HepG2 (cell line): Measurements from ENCODE around the gene EIF2AK2. TPM values are rescaled to one million over a fixed set of nuclear protein-coding genes. Genes with fewer than 3 reads are reported as not detected.
A peak's percentile ranks its signal among the peaks of the same experiment; 100 is the strongest.

Experiments used
- ARID3A ChIP-seq: IDR thresholded peaks from 2 replicates; pipeline ENCODE4 v1.6.1; 2012; ENCODE audit warnings: low read depth, low read length, improper control_type of control experiment
- ATAD3A ChIP-seq: sonication (generic); formaldehyde crosslinking; IDR thresholded peaks from 2 replicates; pipeline ENCODE4 v1.4.0; 2020; ENCODE audit warnings: missing genetic modification reagents
- EEA1 ChIP-seq: sonication (generic); formaldehyde crosslinking; IDR thresholded peaks from 2 replicates; pipeline ENCODE4 v1.5.1; 2020; ENCODE audit warnings: mild to moderate bottlenecking, missing genetic modification reagents, borderline replicate concordance
- ESRRA ChIP-seq: sonication (generic); formaldehyde crosslinking; IDR thresholded peaks from 2 replicates; pipeline ENCODE4 v1.5.1; 2020; ENCODE audit warnings: mild to moderate bottlenecking, low read depth, missing genetic modification reagents
- MEIS1 ChIP-seq: sonication (generic); formaldehyde crosslinking; IDR thresholded peaks from 2 replicates; pipeline ENCODE4 v1.9.0; 2021; ENCODE audit warnings: mild to moderate bottlenecking, missing genetic modification reagents, moderate library complexity, borderline replicate concordance
- SIN3B ChIP-seq: fragments of 150-350 bp; IDR thresholded peaks from 2 replicates; pipeline ENCODE4 v1.6.1; 2014; ENCODE audit warnings: low read length
- SOX13 ChIP-seq, 3 experiments: fragments of 450-650 bp in 1 of 3; sonication (generic) in 1 of 3; formaldehyde crosslinking in 1 of 3; IDR thresholded peaks in 2 of 3; conservative IDR thresholded peaks in 1 of 3; 2 replicates each; pipeline versions ENCODE4 v1.5.0 to v1.6.1; 2016 to 2020; ENCODE audit warnings: antibody characterized with exemption in 1 of 3, mild to moderate bottlenecking in 1 of 3, missing compliant biosample characterization in 1 of 3, missing genetic modification reagents in 1 of 3, moderate library complexity in 1 of 3
- ZNF274 ChIP-seq: sonication (generic); formaldehyde crosslinking; IDR thresholded peaks from 2 replicates; pipeline ENCODE4 v1.5.1; 2020; ENCODE audit warnings: mild to moderate bottlenecking, missing genetic modification reagents
- ZNF350 ChIP-seq: sonication (generic); formaldehyde crosslinking; IDR thresholded peaks from 2 replicates; pipeline ENCODE4 v1.4.0; 2020; ENCODE audit warnings: mild to moderate bottlenecking, low read depth, missing genetic modification reagents, borderline replicate concordance
- ZNF446 ChIP-seq: sonication (generic); formaldehyde crosslinking; IDR thresholded peaks from 2 replicates; pipeline ENCODE4 v1.5.0; 2020; ENCODE audit warnings: mild to moderate bottlenecking, missing genetic modification reagents
- ZNF629 ChIP-seq: sonication (generic); formaldehyde crosslinking; conservative IDR thresholded peaks from 2 replicates; pipeline ENCODE4 v1.5.0; 2020; ENCODE audit warnings: missing genetic modification reagents
- polyA plus RNA-seq, 8 experiments: library from polyadenylated mRNA; depleted of rRNA in 3 of 8; stranded (reverse) in 7 of 8; unstranded in 1 of 8; fragments of >200 nt; fragmentation: Illumina TruSeq in 4 of 8; extraction: Trizol in 4 of 8; gene quantifications; 2 replicates each; pipeline versions ENCODE4 v1.2.1 to v1.2.3, GENCODE V29; 2011 to 2016; ENCODE audit warnings: low read depth in 4 of 8, missing spikeins in 1 of 8, mixed read lengths in 1 of 8; ENCODE audit not compliant: insufficient read depth in 1 of 8
- total RNA-seq, 5 experiments: library from RNA; depleted of rRNA; stranded (reverse); fragments of >200 nt; fragmentation: Illumina TruSeq; extraction: Trizol; gene quantifications; 2 replicates each; pipeline ENCODE4 v1.2.3, GENCODE V29; 2016; ENCODE audit warnings: low read depth in 1 of 5
- TF ChIP-seq, protein P1 (sequence below): sonication (generic); formaldehyde crosslinking; IDR thresholded peaks from 2 replicates; pipeline ENCODE4 v1.8.0; 2022; ENCODE audit warnings: low read depth, missing genetic modification reagents
- TF ChIP-seq, protein P2 (sequence below), 2 experiments: fragments of 450-650 bp in 1 of 2; sonication (generic) in 1 of 2; formaldehyde crosslinking; IDR thresholded peaks; 2 replicates each; pipeline versions ENCODE4 v1.5.0 to v1.8.0; 2020 to 2022; ENCODE audit warnings: mild to moderate bottlenecking in 1 of 2, missing genetic modification reagents in 1 of 2
- TF ChIP-seq, protein P3 (sequence below): IDR thresholded peaks from 2 replicates; pipeline ENCODE4 v1.6.1; 2016; ENCODE audit warnings: low read depth, control low read depth
- TF ChIP-seq, protein P4 (sequence below): sonication (generic); formaldehyde crosslinking; IDR thresholded peaks from 2 replicates; pipeline ENCODE4 v1.4.0; 2020; ENCODE audit warnings: mild to moderate bottlenecking, missing genetic modification reagents, borderline replicate concordance

The EIF2AK2 gene
- total and polyA plus RNA-seq, 2 of the 13 experiments (the other 11 are each of a cell fraction or from before 2014, with no cell fraction given): 10.2 to 26.1 TPM

DNA sequence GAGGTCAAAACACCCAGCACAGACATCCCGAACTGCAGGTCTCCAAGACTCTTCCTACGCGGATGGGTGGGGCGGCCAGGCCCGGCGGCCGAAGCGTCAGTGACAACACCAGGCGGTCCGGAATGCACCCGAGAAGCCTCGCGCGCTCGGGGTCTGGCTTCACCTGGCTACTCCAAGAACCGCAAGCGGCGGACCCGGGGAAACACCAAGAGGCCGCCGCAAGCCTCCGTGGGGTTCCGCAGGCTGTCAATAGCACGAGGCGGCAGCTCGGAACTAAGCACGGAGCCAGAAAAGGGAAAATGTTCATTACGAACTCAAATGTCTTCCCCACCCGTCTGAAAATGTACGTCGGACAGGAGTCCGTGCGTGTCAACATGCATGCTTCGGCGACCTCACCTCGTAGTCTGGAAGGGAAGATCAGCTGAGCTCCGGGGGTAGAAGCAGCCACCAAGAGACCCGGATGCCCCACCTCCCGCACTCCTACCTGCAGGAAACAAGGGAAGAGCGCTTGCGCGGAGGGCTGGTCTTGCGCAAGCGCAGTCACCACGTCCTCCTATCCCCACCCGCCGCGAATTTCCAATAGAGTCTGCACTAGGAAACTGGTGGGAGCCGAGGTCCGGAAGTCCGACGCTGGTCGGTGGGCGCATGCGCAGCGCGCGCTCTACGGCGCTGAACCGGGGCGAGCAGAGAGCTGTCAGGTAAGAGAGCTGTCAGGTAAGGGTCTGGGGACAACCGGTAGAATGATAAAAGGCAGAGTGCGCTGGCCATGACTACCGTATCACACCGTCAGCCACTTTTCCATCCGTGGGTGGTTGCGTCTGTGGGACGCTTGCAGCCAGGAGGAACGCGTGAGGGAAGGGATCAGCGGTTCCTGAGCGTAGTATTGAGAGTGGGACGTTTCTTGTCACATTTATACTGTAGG lies 72.6 kb downstream of the EIF2AK2 start, which contains the start of the genes GPATCH11 and HEATR5B (continued):
- TF ChIP-seq ZNF350 (CRISPR knock-in tag): peak; percentile 92; the same call in 1 of the 2 replicates
- TF ChIP-seq MEIS1 (CRISPR knock-in tag): peak; percentile 85; the same call in 1 of the 2 replicates
- TF ChIP-seq ESRRA (CRISPR knock-in tag): no peak
- TF ChIP-seq, protein P1, sequence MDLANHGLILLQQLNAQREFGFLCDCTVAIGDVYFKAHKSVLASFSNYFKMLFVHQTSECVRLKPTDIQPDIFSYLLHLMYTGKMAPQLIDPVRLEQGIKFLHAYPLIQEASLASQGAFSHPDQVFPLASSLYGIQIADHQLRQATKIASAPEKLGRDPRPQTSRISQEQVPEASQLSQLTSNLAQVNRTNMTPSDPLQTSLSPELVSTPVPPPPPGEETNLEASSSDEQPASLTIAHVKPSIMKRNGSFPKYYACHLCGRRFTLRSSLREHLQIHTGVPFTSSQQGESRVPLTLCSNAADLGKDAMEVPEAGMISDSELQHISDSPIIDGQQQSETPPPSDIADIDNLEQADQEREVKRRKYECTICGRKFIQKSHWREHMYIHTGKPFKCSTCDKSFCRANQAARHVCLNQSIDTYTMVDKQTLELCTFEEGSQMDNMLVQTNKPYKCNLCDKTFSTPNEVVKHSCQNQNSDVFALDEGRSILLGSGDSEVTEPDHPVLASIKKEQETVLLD (CRISPR knock-in tag): no peak
- TF ChIP-seq ZNF629 (CRISPR knock-in tag): 0 out of 2 replicates have a peak, but pooled peaks have one; percentile 29
- 0 out of 2 replicates have a peak, but pooled peaks have one; percentile 14 for TF ChIP-seq SIN3B
- TF ChIP-seq ZNF274: peak; percentile 73; the same call in 1 of the 2 replicates
- TF ChIP-seq ZNF446 (CRISPR knock-in tag): no peak; the same call in 1 of the 2 replicates
- TF ChIP-seq, protein P2, sequence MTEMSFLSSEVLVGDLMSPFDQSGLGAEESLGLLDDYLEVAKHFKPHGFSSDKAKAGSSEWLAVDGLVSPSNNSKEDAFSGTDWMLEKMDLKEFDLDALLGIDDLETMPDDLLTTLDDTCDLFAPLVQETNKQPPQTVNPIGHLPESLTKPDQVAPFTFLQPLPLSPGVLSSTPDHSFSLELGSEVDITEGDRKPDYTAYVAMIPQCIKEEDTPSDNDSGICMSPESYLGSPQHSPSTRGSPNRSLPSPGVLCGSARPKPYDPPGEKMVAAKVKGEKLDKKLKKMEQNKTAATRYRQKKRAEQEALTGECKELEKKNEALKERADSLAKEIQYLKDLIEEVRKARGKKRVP (CRISPR knock-in tag; IDR thresholded peaks at IDR 0.05): 0 out of 4 replicates have a peak, but pooled peaks of 1 of the 2 experiments have one; percentile 20
- TF ChIP-seq ATAD3A (CRISPR knock-in tag): no peak
- TF ChIP-seq, protein P3, sequence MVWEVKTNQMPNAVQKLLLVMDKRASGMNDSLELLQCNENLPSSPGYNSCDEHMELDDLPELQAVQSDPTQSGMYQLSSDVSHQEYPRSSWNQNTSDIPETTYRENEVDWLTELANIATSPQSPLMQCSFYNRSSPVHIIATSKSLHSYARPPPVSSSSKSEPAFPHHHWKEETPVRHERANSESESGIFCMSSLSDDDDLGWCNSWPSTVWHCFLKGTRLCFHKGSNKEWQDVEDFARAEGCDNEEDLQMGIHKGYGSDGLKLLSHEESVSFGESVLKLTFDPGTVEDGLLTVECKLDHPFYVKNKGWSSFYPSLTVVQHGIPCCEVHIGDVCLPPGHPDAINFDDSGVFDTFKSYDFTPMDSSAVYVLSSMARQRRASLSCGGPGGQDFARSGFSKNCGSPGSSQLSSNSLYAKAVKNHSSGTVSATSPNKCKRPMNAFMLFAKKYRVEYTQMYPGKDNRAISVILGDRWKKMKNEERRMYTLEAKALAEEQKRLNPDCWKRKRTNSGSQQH (CRISPR knock-in tag): peak; percentile 57
- TF ChIP-seq, protein P4, sequence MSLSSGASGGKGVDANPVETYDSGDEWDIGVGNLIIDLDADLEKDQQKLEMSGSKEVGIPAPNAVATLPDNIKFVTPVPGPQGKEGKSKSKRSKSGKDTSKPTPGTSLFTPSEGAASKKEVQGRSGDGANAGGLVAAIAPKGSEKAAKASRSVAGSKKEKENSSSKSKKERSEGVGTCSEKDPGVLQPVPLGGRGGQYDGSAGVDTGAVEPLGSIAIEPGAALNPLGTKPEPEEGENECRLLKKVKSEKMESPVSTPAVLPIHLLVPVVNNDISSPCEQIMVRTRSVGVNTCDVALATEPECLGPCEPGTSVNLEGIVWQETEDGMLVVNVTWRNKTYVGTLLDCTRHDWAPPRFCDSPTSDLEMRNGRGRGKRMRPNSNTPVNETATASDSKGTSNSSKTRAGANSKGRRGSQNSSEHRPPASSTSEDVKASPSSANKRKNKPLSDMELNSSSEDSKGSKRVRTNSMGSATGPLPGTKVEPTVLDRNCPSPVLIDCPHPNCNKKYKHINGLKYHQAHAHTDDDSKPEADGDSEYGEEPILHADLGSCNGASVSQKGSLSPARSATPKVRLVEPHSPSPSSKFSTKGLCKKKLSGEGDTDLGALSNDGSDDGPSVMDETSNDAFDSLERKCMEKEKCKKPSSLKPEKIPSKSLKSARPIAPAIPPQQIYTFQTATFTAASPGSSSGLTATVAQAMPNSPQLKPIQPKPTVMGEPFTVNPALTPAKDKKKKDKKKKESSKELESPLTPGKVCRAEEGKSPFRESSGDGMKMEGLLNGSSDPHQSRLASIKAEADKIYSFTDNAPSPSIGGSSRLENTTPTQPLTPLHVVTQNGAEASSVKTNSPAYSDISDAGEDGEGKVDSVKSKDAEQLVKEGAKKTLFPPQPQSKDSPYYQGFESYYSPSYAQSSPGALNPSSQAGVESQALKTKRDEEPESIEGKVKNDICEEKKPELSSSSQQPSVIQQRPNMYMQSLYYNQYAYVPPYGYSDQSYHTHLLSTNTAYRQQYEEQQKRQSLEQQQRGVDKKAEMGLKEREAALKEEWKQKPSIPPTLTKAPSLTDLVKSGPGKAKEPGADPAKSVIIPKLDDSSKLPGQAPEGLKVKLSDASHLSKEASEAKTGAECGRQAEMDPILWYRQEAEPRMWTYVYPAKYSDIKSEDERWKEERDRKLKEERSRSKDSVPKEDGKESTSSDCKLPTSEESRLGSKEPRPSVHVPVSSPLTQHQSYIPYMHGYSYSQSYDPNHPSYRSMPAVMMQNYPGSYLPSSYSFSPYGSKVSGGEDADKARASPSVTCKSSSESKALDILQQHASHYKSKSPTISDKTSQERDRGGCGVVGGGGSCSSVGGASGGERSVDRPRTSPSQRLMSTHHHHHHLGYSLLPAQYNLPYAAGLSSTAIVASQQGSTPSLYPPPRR (CRISPR knock-in tag): peak; percentile 68
- TF ChIP-seq EEA1 (CRISPR knock-in tag): no peak; the same call in 1 of the 2 replicates
- TF ChIP-seq SOX13 (IDR thresholded peaks at IDR 0.05): no peak
- no peak; a peak in 1 of 4 replicates for TF ChIP-seq SOX13 (CRISPR knock-in tag; conservative IDR thresholded peaks at IDR 0.05 in 1 of 2, IDR thresholded peaks at IDR 0.05 in 1 of 2)
- TF ChIP-seq ARID3A: 0 out of 2 replicates have a peak, but pooled peaks have one; percentile 4
